ENCODE measurements around the gene CDHR3.

- TF ChIP-seq CTCF (conservative IDR thresholded peaks at IDR 0.05; ENCODE audit: low read length) (no peak), EZH2phosphoT487 (IDR thresholded peaks at IDR 0.05; ENCODE audit: borderline replicate concordance) (no peak)
These were observed 38.8 kb downstream of the CDHR3 start for GRCh38 chr7:106001886-106002285.

Data from Loucy (cell line).